22Rv1 (cell line): ENCODE measurements around the gene CYP3A4.
"Not testable (repeated sequence)": the region's sequence is repeated elsewhere in the genome, so short reads cannot be mapped to it uniquely, and the experiment has no call there.

ENCODE experiments used
- H3K27ac ChIP-seq: fragments of 450-650 bp; 2 replicates; pipeline ENCODE4 v1.5.1; 2017
- ZFX ChIP-seq: fragments of 450-650 bp; IDR thresholded peaks from 2 replicates; pipeline ENCODE4 v1.6.1; 2017; ENCODE audit warnings: antibody characterized with exemption, borderline replicate concordance
- TF ChIP-seq, protein P1 (sequence below): fragments of 450-650 bp; IDR thresholded peaks from 2 replicates; pipeline ENCODE4 v1.5.1; 2017; ENCODE audit warnings: mild to moderate bottlenecking

The CYP3A4 gene

DNA sequence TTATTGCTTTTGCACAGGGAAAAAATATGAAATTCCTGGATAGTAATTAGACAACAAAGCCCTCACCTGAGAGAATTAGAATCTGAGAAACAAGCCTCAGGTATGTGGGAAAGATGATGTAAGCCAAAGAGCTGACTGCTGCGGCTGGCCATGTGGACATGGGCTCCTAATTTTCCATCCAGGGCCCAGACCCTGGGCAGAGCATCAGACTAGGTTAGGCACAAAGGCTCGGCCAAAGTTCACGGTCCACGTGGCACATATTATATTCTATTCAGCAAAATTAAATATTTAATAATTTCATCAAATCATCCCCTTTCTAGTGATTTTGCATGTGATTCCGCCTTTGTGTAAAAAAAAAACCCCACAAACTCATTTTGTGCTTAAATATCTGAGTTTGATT is 5.1 kb downstream of the CYP3A4 start:
- TF ChIP-seq, protein P1, sequence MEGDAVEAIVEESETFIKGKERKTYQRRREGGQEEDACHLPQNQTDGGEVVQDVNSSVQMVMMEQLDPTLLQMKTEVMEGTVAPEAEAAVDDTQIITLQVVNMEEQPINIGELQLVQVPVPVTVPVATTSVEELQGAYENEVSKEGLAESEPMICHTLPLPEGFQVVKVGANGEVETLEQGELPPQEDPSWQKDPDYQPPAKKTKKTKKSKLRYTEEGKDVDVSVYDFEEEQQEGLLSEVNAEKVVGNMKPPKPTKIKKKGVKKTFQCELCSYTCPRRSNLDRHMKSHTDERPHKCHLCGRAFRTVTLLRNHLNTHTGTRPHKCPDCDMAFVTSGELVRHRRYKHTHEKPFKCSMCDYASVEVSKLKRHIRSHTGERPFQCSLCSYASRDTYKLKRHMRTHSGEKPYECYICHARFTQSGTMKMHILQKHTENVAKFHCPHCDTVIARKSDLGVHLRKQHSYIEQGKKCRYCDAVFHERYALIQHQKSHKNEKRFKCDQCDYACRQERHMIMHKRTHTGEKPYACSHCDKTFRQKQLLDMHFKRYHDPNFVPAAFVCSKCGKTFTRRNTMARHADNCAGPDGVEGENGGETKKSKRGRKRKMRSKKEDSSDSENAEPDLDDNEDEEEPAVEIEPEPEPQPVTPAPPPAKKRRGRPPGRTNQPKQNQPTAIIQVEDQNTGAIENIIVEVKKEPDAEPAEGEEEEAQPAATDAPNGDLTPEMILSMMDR = no peak
- no peak for TF ChIP-seq ZFX
- H3K27ac ChIP-seq = no peak overlapping the region

DNA sequence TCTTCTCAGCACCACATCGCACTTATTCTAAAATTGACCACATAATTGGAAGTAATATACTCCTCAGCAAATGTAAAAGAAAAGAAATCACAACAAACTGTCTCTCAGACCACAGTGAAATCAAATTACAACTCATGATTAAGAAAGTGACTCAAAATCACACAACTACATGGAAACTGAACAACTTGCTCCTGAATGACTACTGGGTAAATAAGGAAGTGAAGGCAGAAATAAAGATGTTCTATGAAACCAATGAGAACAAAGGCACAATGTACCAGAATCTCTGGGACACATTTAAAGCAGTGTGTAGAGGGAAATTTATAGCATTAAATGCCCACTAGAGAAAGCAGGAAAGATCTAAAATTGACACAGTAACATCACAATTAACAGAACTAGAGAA is 10.6 kb downstream of the CYP3A4 start:
- not testable (repeated sequence) for H3K27ac ChIP-seq

DNA sequence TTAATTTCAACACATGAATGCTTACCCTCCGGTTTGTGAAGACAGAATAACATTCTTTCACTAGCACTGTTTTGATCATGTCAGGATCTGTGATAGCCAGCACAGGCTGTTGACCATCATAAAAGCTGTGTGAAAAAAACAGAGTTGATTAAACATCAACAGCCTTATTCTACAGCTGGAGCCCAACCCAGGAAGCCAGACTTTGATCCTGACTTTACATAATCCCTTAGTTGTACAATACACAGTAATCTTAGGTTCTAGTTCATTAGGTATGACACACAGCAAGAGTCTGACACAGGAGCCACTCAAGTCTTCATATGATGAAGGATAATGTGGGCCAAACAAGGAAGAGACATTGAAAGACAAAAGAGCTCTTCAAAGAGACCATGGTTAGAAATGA is 11.4 kb downstream of the CYP3A4 start:
- H3K27ac ChIP-seq = no peak overlapping the region
- TF ChIP-seq ZFX = no peak
- TF ChIP-seq, protein P1 = no peak

DNA sequence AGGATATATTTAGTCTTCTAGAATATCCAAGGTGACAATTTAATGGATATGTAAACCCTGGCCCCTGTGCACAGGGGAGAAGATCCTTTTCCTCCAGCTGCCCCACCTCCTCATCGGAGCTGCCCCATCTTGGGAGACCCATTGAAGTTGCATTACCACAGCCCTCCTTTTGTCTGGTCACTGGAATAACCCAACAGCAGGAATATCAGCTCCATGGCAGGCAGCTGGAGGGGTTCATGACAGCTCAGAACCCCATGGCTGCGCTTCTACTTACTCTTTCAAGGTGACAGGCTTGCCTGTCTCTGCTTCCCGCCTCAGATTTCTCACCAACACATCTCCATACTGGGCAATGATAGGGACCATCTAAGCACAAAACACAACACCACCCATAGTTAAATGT is 14.5 kb downstream of the CYP3A4 start:
- H3K27ac ChIP-seq = not testable (repeated sequence)

DNA sequence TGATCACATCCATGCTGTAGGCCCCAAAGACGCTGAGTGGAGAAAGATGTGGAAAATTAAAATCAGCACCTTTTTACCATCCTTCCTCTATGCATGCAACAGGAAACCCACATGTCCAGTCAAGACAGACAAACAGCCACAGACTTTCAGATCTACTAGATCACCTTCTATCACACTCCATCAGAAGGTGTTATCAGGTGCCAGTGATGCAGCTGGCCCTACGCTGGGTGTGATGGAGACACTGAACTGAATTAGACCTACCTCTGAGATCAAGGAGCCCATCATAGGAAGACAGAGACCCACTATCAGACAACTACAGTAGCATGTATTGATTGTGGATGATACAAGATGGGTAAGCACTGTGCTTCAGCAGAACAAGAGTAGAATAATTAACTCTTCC is 15.5 kb downstream of the CYP3A4 start:
- TF ChIP-seq, protein P1 = no peak
- TF ChIP-seq ZFX = no peak
- no peak overlapping the region for H3K27ac ChIP-seq

DNA sequence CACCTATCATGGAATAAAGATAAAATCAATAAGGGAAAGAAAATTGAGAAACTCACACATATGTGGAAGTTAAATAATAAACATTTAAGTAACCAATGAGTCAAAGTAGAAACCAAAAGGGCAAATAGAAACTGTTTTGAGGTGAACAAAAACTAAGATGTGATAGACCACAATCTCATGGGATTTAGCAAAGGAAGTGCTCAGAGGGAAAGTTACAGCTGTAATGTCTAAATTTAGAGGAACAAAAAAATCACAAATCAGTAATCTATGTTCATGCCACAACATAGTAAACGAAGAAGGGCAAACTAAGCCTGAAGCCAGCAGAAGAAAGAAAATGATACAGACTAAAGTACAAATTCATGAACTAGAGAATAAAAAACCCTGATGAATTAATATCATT is 16.3 kb downstream of the CYP3A4 start:
- no peak for TF ChIP-seq ZFX
- TF ChIP-seq, protein P1 = no peak
- no peak overlapping the region for H3K27ac ChIP-seq

DNA sequence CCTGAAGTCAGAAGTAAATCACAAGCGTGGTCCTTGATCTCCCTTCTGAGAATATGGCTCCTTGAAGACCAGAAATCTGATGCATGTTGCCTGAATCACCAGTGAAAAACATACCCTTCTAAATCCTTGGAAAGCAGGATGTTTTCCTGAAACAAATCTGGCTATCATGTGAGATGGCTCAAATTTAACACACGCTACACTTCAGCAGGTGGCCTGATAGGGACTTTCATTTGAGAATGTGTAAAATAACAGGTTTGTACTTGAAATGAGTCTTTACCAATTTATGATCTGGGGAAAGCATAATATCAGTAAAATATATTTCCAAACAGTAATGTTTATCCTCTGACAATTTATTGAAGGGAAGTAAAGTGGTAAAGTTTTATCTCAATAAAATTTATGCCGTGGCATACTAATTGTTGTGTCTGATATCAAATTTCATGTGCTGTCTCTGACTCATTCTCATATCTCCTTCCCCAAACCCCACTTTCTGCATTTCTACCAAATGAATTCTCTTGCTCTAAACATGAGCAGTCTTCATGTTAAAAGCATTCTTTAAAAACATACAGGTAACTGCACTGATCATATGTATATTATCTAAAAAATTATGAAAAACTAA is 17.4 kb downstream of the CYP3A4 start:
- TF ChIP-seq, protein P1 = no peak
- no peak for TF ChIP-seq ZFX
- no peak overlapping the region for H3K27ac ChIP-seq

DNA sequence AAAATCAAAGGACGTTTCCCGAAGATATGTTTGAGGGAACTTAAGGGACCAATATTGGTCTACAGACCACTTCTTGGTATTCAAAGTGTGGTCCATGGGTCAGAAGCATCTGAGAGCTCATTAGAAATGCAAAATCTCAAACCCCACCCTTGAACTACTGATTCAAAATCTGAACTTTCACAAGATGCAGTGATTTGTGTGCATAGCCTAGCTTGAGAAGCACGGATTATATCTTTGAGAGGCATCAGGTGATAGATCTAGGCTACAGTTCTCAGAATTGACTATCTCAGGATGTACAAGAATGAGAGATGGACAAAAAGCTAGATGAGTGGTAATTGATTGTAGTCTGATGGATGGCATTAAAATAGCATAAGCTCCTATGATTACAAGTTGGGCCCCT is 19.5 kb downstream of the CYP3A4 start:
- TF ChIP-seq, protein P1 = no peak
- no peak for TF ChIP-seq ZFX
- H3K27ac ChIP-seq = no peak overlapping the region
